IPS-NIHi7 (cell line): Measurements from ENCODE around the gene BASP1.
"Not testable (repeated sequence)": the region's sequence is repeated elsewhere in the genome, so short reads cannot be mapped to it uniquely, and the experiment has no call there.

Experiments
- DNase-seq: peaks from one replicate; pipeline ENCODE4 v3.0.0; 2012; ENCODE audit warnings: mixed read lengths; ENCODE audit errors: extremely low spot score

The BASP1 gene

DNA sequence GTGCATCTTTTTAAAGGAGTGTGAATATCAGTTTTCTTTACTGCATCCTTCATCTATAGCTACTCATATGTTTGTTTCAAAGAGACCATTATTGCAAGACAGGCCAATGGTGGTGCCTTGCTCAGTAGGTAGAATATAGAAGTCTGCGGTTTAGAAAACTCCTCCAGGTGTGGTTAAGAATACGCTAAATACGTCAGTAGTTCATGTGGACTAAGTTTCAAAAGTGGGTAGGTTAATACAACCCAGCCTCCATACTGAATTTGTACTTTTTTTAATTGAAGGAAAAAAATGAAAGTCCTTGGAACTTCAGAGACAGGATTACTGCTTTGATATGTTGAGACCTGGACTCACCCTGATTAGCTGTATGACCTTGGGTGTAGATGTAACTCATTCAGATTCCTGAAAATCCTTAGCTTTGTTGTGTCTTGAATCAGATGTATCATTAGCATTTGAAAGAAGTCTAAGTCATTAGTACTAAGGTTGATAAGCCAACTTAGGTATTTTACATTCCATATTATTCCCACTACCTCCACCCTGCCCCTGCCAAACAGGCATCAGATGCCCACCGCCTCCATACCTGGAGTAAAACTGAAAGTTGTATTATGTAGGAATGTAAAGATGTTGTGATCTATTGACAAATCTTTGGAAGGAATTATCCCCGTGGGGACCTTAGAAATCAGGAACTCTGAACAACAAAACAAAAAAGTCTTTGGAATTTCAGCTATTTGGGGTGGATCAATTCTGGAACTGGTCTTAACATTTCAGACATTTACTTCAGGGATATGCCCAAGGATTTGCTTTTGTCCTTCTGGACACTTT, 6.1 kb downstream of the BASP1 start:
- DNase-seq: no peak

DNA sequence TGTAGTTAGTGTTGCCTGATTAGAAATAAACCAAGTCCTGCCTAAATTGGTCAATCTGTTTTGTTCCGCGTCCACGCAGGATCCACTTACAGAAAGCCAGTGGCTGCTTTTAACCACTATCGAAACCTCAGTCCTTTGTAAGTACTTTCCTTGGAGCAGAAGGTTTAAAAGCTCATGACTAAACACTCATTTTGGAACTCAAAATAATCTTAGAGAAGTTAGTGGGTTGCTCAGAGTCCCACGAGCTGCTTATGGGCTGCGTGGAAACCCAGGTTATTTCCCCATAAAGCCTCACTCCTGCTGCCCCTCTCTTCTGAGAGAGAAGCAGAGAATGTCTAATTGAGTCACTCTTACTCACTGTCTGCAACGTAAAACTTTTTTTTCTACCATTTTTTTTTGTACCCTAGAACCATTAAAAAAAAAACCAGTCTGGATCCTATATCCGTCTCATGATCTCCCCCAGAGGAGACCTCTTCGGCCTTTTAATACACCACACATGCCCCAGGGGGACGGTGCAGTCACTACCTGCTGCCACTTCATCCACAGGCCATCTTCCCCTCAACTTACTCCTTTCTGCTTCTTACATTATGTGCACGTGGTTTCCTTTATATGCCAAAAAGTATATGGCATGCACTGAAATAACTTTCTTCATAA, 7.6 kb downstream of the BASP1 start:
- DNase-seq: no peak

DNA sequence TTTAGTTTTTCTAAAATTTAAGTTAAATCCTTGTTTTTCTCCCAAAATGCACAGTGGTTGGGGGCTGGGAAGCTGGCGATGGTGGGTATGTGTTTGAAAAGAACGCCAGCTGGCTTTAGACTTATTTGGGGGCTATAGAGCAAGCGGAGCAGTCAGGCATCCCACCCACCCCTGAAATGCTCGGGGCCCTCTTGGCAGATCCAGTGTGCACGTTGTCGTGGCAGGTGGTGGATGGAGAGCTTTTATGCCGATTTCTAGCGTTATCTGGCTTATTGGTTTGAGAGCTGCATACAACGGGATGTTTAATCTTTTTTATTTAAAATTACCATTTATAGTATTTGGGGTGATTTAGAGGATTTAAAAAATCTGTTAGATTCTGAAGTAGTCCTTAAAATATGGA, 8.1 kb downstream of the BASP1 start:
- no peak for DNase-seq

DNA sequence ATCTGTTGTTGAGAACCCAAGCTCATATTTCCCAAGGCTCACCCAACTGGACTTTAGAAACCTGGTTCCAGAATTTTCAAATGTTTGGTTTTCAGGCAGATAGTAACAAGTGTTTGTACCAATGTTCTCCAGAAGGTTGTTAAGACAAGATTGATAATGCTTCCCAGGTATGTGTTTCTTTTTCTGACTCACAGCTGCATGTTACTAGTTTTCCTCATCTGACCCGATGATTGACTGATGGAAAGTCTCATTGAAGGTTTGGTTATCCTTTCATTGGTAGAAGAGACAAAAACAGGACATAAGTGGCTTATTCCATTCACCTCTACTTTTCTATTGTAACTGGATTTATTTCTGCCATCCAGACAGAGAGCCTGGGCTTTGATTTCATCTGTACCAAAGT, 10.4 kb downstream of the BASP1 start:
- no peak for DNase-seq

DNA sequence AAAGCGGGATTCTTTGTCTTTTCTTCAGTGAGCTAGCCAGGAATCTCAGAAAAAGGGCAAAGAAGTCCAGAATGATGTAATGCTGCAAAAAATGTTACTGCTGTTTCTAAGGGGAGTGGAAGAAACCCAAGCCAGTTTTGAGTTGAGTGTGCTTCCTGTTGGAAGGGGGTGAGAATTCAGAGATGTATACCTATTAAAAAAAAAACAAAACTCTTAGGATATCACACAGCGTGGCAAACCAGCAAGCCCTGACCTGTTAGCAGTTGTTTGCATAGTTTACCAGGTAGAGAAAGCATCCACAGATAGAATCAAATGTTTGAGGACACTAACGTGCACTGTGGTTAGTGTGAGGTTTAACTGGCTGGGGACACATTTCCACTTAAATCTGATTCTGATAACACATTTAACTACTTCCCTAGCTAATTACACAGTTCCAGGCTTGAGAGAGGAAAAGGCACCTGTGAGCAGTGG, 11.4 kb downstream of the BASP1 start:
- no peak for DNase-seq

DNA sequence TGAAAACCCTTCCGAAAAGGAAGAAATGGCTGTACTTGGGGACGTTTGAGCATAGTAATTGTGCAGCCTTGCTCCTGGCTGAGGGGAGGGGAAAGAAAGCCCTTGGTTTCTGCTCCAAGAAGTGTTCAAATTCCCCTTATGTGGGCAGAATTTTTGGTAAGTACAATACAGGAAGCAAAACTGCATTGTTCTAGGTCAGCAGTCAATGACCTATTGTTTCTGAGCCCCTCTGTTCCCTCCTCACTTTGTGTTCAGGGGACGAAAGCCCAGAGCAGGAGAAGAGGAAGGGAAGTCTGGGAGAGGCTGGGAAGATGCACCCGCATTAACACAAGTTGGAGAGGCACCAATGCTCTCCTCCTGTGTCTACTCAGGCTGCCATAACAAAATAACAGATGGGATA, 11.9 kb downstream of the BASP1 start:
- no peak for DNase-seq

DNA sequence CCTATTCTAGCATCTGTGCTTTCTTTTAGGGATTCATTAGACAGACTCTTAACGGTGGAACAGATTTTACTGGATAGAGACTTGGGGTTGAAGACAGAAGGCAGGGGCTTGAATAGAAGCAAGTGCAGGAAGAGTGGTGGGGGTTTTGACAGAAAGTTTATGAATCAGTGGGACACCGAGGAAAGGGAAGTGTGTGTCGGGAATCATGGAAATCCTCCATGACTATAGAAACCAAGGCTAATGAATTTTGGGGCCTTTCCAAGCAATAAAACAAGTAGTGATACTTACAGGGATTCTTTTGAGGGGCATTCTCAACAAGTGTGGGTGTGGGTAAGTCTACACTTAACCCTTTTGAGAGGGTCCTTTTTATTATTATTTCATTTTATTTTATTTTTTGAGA, 12.8 kb downstream of the BASP1 start:
- no peak for DNase-seq

DNA sequence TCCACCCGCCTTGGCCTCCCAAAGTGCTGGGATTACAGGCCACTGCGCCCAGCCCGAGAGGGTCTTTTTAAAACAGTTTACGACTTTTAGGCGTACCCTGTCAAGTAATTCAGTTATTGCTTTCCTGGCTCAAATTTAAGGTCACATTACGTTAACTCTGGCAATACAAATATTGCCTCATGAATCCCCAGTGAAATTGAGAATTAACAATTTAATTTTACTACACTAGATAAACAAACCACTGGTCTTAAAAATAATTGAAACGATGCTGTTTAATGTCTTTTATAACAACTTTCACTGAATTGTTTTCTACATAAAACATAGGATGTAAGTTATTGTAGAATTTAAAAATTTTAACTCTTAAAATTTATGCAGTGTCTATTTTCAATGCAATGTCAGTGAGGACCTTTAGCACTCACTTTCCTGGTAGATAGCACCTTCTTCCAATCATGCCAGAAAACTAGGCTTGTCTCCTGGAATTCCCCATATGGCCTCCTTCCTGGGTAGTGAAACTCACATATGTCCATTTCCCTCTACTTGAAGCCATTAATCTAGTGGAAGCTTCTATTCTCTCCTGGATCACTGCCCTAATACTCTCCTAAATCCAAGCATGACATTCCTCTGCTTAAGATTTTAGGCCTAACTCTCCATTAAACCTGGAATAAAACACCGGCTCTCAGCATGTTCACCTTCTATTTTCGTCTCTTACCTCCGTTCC, 13.5 kb downstream of the BASP1 start:
- DNase-seq: no peak

DNA sequence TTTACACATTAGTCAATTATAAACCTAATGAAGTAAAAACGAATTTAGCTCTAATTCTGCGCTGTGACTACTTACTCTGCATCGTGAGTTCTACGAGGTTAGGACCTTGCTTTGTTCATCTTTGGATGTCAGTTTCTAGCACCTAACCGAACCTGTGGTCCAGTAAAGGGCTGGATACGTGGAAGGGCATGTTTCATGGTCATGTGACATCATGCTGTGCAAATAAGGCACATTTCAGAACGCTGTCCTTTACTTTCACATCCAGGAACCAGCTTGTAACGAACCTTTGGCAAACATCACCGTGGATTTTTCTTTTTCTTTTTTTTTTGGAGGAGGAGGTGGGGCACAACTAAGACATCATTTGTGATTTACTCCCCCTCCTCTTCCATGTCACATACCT, 15.0 kb downstream of the BASP1 start:
- DNase-seq: no peak

DNA sequence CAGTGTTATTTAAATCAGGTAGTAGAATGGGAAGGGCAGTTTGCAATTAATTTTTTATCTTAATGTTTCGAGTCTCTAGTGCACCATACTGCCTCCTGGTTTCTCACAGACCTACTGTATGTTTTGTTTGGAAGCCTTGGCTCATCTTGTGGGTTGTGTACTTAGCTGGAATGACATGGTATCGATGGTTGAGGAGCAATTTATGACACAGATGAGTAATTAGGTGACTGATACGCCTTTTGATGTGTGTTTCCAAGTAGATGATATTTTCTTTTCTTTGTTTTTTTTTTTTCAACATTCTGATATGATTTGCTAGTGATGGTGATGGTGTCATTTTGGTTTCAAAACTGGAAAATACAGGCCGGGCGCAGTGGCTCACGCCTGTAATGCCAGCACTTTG, 16.1 kb downstream of the BASP1 start:
- DNase-seq: no peak

DNA sequence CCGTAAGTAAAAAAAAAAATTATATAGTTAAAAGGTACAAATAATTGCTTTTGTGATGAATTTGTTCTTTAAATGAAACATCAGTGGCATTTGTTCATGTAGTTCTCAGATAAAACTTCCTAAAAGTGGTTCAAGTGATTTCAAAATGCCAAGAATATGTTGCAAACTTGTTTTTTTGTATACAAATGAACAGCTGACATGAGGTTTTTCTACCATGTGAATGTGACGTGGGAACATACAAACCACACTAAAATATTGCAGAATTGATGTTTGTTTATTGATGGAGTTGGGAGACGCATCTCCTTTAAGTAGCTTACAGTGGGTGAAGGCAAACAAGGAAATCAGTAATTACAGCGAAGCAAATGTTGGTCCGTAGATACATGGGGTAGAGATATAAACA, 16.9 kb downstream of the BASP1 start:
- no peak for DNase-seq

DNA sequence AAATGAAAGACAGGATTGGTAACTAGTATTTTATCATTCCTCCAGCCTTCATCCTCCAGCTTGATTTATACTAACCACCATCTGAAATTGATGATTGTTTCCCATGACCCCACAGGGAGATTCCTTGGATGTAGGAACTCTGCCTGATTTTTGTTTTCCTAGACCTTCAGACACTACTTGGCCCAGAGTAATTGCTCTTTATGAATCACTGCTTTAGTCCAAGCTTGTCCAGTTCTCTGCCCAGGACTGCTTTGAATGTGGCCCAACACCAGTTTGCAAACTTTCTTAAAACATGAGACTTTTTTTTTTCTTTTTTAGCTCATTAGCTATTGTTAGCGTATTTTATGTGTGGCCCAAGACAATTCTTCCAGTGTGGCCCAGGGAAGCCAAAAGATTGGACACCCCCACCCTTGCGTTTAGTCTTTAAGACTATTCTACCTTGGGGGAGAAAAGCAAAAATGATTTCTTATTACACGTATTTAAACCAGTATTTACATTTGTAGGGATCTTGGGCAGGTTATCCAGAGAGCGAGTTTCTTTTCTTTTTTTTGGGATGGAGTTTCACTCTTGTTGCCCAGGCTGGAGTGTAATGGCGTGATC, 18.4 kb downstream of the BASP1 start:
- no peak for DNase-seq

DNA sequence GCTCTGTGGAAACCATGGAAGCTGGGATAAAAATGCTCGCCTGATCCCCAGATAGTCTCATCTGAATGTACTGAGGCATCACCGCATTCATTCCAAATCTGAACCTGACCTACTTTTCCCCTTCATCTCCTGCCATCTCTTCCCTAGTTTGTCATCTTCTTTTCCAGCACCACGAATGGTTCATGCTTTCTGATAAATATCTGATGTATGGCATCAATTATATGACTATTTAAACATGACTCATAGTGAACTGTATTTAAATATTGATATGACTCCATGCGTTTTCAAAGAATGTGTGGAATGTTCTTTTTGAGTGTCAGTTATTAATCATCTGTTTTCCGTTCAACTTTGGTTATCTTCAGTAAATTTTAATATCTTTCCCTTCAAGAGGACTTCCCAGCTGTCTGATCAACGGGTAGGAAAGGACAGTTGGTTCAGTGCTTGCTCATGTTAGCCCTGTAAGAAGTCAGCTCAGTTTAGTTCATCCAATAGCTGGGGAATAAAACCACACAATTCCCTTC, 21.1 kb downstream of the BASP1 start:
- no peak for DNase-seq

DNA sequence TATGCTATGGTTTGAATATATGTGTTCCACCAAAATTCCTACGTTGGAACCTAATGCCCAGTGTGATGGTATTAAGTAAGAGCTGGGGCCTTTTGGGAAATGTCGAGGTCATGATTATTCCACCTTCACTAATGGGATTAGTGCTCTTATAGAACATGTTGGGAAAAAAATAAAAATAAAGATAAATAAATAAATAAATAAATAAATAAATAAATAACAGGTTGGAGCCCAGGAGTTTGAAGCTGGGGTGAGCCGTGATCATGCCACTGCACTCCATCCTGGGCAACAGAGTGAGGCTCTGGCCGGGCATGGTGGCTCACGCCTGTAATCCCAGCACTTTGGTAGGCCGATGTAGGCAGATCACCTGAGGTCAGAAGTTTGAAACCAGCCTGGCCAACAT, 22.5 kb downstream of the BASP1 start:
- no peak for DNase-seq

DNA sequence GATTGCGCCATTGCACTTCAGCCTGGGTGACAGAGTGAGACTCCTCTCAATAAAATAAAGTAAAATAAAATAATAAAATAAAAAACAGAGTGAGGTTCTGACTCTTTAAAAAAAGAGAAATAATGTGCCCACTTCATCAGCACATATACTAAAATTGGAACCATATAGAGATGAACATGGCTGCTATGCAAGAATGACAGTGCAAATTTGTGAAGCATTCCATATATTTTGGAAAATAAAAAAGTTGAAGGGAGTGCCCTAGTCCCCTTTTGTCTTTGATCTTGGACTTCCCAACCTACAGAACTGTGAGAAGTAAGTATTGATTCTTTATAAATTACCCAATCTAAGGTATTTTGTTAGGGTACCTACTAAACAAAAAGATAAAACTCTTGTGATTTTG, 23.1 kb downstream of the BASP1 start:
- no peak for DNase-seq

DNA sequence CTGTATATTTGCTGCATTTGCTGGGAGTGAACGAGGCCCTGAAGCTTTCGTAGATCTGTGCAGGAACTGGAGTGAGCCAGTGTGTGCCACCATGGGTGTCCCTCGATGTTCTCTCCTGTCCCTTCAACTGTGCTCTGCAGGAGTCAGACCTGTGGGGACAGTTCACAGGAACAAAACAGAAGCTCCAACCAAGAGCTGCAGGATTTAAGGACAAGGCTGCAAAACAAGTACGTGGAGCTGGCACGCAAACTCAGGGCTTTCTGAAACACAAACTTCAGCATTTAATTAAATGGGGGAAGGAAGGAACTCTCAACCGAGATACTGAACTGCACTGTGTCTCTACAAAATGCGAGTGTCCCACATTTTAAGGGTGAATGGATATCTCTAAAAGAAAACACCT, 24.2 kb downstream of the BASP1 start:
- DNase-seq: no peak

DNA sequence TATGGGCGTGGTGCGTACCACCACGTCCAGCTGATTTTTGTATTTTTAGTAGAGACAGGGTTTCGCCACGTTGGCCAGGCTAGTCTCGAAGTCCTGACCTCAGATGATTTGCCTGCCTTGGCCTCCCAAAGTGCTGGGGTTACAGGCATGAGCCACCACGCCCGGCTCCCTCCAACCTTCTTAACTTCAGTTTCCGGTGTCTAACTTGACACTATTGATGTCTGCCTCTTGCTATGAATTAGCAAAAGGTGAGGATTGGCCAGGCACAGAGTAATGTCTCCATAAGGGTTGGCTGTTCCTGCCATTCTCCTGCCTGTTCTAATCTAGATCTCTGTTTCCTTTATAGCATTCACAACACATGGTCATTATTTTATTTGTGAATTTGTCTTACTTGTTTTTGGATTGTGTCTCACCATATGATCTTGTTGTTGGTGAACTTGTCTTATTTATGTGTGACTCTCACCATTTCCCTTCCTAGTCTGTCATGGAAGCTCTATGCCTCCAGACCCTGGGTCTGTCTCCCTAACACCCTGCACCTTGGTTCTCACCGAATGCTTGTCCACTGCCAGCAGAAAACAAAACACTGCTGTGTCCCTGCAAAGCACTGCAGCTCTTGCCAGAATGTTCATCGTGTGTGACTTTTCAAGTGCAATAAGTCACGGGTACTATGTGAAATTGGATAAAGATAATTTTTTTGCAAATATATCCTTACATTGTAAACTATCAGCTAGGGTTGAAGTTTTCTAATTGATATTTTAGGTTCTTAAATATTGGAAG, 26.0 kb downstream of the BASP1 start:
- DNase-seq: no peak

DNA sequence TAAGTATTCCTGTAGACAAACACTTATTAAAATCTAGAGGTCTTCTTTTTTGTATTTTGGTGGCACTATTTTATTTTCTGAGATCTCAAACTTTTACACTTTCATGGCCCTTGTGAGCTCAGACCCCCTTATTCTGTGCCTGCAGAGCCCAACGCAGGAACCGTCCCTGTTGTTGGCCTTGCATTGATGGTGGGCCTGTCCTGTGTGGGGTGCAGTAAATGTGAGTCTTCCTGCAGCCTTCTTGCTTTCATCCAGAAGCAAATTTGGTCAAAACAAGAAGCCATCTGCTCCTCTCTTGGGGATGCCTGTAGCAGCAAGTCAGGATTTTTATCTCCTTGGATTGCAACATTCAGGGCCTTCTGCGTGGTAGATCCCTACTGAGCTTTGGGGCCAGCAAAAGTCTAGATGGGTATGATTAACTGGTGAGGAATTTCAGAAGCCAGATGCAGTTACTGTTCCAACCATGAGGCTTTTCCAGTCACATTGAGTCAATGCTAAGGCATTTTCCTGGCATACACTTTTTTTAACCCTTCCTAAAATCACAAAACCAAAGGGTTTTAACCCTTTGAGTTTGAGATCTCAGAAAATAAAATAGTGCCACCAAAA, 31.7 kb downstream of the BASP1 start:
- peak; percentile 50 for DNase-seq

DNA sequence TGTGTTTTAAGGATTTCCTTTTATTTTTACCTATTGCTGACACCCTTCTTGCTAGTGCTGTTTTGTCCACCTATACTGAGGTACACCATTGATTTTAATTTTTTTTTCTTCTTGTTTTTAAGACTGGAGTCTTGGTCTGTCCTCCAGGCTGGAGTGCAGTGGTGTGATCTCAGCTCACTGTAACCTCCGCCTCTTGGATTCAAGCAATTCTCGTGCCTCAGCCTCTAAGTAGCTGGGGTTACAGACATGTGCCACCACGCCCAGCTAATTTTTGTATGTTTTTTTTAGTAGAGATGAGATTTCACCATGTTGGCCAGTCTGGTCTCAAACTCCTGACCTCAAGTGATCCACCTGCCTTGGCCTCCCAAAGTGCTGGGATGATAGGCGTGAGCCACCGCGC, 32.4 kb downstream of the BASP1 start:
- not testable (repeated sequence) for DNase-seq

DNA sequence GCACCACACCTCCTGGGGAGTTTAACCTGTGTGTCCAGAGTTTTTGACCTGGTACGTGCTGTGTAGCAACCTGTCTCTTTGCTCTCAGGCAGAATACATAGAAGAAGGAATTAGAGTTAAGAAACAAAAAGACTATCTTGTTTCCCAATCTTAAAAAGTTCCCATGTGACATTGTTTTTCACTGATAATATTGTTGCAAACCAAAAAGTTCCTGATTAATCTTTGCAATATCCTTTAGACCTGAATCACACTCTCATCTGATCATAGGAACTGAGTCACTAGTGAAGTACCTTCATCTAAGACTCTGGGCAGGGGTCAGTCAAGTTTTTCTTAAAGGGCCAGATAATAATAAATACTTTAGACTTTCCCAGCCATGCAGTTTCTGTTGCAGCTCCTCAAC, 35.1 kb downstream of the BASP1 start:
- no peak for DNase-seq

DNA sequence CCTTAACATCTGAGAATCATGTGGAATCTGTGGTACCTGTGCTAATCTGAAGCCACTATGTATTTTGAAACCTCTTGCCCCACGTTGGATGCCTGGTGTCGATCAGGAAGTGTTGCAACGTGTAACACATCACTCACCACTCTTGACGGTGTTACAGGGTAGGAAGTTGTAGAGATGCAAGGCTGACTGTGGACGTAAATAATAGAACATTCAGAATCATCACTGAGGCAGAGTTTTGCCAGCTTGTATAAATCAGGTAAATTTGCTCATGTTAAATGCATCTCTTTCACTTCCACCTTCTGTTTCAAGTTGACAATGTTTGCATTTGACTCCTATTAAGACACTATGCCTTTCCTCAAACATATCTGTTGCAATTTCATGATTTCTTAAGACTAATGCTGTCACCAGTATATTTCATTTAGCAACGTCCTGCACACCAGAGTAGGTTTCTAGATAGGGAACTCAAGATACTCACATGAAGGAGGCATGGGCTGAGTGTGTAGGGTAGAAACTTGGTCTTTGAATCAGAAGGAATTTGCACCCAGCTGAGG, 38.1 kb downstream of the BASP1 start:
- no peak for DNase-seq
